ENCODE measurements around the gene DMD.

The DMD gene

DNA sequence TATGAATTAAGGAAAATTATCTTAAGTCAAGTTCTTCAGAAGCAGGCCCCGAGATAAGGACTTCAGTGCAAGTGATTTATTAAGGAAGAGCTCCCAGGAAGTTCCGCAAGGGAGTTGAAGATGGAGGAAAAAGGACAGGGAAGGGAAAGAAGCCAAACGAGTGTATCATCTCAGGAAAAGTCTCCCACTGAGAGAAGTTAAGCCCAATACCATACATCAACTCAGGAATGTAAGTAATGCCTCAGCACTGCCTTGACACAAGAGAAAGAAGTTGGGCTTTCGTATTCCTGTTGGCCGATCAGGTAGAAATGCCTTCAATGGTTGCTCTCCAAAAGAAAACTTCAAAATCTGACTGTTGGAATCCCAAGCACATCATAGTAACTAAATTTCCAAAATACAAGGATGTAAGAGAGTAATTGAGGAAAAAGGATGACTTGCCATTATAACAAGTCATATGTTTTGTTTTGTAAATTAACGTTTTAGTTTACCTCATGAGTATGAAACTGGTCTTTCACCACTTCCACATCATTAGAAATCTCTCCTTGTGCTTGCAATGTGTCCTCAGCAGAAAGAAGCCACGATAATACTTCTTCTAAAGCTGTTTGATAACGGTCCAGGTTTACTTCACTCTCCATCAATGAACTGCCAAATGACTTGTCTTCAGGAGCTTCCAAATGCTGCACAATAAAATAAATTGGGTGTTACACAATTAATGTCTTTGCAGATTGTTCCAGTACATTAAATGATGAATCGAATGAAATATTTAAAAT is 566.7 kb downstream of the DMD start:
- TF ChIP-seq SIN3A (IDR thresholded peaks at IDR 0.05; ENCODE audit: borderline replicate concordance, insufficient read depth, low read length): no peak
- TF ChIP-seq FOXP2 (optimal IDR thresholded peaks at IDR 0.05; ENCODE audit: borderline replicate concordance, extremely low read depth, extremely low read length, insufficient read depth): no peak
- no peak for TF ChIP-seq POLR2AphosphoS5 (IDR thresholded peaks at IDR 0.05; ENCODE audit: low read depth, low read length)
- TF ChIP-seq, protein P1, sequence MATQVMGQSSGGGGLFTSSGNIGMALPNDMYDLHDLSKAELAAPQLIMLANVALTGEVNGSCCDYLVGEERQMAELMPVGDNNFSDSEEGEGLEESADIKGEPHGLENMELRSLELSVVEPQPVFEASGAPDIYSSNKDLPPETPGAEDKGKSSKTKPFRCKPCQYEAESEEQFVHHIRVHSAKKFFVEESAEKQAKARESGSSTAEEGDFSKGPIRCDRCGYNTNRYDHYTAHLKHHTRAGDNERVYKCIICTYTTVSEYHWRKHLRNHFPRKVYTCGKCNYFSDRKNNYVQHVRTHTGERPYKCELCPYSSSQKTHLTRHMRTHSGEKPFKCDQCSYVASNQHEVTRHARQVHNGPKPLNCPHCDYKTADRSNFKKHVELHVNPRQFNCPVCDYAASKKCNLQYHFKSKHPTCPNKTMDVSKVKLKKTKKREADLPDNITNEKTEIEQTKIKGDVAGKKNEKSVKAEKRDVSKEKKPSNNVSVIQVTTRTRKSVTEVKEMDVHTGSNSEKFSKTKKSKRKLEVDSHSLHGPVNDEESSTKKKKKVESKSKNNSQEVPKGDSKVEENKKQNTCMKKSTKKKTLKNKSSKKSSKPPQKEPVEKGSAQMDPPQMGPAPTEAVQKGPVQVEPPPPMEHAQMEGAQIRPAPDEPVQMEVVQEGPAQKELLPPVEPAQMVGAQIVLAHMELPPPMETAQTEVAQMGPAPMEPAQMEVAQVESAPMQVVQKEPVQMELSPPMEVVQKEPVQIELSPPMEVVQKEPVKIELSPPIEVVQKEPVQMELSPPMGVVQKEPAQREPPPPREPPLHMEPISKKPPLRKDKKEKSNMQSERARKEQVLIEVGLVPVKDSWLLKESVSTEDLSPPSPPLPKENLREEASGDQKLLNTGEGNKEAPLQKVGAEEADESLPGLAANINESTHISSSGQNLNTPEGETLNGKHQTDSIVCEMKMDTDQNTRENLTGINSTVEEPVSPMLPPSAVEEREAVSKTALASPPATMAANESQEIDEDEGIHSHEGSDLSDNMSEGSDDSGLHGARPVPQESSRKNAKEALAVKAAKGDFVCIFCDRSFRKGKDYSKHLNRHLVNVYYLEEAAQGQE (IDR thresholded peaks at IDR 0.05; ENCODE audit: insufficient read depth in 1 of 2, low read depth in 2 of 2, low read length in 2 of 2): no peak
- no peak for TF ChIP-seq TAF1 (IDR thresholded peaks at IDR 0.05; ENCODE audit: borderline replicate concordance, insufficient read depth, low read length)

DNA sequence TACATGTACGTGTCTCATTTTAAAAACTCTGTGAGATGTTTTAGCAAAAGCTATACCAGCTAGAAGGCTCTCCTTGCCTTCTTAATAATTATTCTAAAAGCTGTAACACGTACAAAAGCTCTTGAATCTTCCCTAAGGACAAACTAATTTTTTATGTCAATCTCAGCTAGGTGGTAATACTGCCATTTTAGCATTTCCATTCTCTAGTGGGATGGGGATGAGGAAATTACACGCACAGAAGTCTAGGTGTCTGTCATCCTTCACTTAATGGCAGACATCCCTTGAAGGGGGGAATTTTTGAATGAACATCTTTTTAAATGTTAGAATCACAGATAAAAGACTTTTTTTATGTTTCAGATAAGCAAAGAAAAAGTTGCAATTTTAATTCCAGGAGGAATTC is 569.1 kb downstream of the DMD start:
- TF ChIP-seq POLR2AphosphoS5 (IDR thresholded peaks at IDR 0.05; ENCODE audit: low read depth, low read length) (no peak), FOXP2 (optimal IDR thresholded peaks at IDR 0.05; ENCODE audit: borderline replicate concordance, extremely low read depth, extremely low read length, insufficient read depth) (no peak), SIN3A (IDR thresholded peaks at IDR 0.05; ENCODE audit: borderline replicate concordance, insufficient read depth, low read length) (no peak), TAF1 (IDR thresholded peaks at IDR 0.05; ENCODE audit: borderline replicate concordance, insufficient read depth, low read length) (no peak)
- TF ChIP-seq, protein P1 (IDR thresholded peaks at IDR 0.05; ENCODE audit: insufficient read depth in 1 of 2, low read depth in 2 of 2, low read length in 2 of 2): no peak

DNA sequence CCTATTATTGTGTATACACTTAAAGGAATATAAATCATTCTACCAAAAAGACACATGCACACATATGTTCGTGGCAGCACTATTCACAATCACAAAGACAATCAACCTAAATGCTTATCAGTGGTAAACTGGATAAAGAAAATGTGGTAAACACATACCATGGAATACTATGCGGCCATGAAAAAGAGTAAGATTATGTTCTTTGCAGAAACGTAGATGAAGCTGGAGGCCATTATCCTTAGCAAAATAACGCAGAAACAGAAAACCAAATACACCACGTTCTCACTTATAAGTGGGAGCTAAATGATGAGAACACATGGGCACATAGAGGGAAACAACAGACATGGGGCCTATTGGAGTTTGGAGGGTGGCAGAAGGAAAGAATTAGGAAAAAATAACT is 593.2 kb downstream of the DMD start:
- TF ChIP-seq, protein P1 (IDR thresholded peaks at IDR 0.05; ENCODE audit: insufficient read depth in 1 of 2, low read depth in 2 of 2, low read length in 2 of 2): no peak
- no peak for TF ChIP-seq POLR2AphosphoS5 (IDR thresholded peaks at IDR 0.05; ENCODE audit: low read depth, low read length)
- no peak for TF ChIP-seq SIN3A (IDR thresholded peaks at IDR 0.05; ENCODE audit: borderline replicate concordance, insufficient read depth, low read length)
- no peak for TF ChIP-seq TAF1 (IDR thresholded peaks at IDR 0.05; ENCODE audit: borderline replicate concordance, insufficient read depth, low read length)
- TF ChIP-seq FOXP2 (optimal IDR thresholded peaks at IDR 0.05; ENCODE audit: borderline replicate concordance, extremely low read depth, extremely low read length, insufficient read depth): no peak

GRCh38 chrX:32614707-32615106 is 596.6 kb downstream of the DMD start:
- no peak for TF ChIP-seq TAF1 (IDR thresholded peaks at IDR 0.05; ENCODE audit: borderline replicate concordance, insufficient read depth, low read length)
- TF ChIP-seq, protein P1 (IDR thresholded peaks at IDR 0.05; ENCODE audit: insufficient read depth in 1 of 2, low read depth in 2 of 2, low read length in 2 of 2): no peak
- no peak for TF ChIP-seq POLR2AphosphoS5 (IDR thresholded peaks at IDR 0.05; ENCODE audit: low read depth, low read length)
- no peak for TF ChIP-seq FOXP2 (optimal IDR thresholded peaks at IDR 0.05; ENCODE audit: borderline replicate concordance, extremely low read depth, extremely low read length, insufficient read depth)
- no peak for TF ChIP-seq SIN3A (IDR thresholded peaks at IDR 0.05; ENCODE audit: borderline replicate concordance, insufficient read depth, low read length)
